ENCODE data around the gene ALPK1.
"Not testable (repeated sequence)": the region's sequence is repeated elsewhere in the genome, so short reads cannot be mapped to it uniquely, and the experiment has no call there.

The ALPK1 gene

GRCh38 chr4:112381996-112382692, 85.0 kb downstream of the ALPK1 start:
- DNase-seq: no peak

- DNase-seq: no peak
Measured at GRCh38 chr4:112386071-112386470, 88.9 kb downstream of the ALPK1 start.

- no peak for DNase-seq
Measured at GRCh38 chr4:112402098-112402497, 104.9 kb downstream of the ALPK1 start.

- no peak for DNase-seq
Measured at GRCh38 chr4:112403101-112403945, 106.2 kb downstream of the ALPK1 start.

- DNase-seq: no peak
Measured at GRCh38 chr4:112410364-112410763, 113.2 kb downstream of the ALPK1 start.

GRCh38 chr4:112410804-112411203, 113.6 kb downstream of the ALPK1 start:
- DNase-seq: no peak

GRCh38 chr4:112411781-112412550, 114.8 kb downstream of the ALPK1 start:
- no peak for DNase-seq

- DNase-seq: no peak
Measured at GRCh38 chr4:112416464-112416863, 119.3 kb downstream of the ALPK1 start.

- peak in 1 of 2 experiments; percentile 11 for DNase-seq
Measured at GRCh38 chr4:112418092-112418491, 120.9 kb downstream of the ALPK1 start.

- no peak for DNase-seq
Measured at GRCh38 chr4:112421911-112422310, 124.7 kb downstream of the ALPK1 start.

- DNase-seq: no peak
Measured at GRCh38 chr4:112422644-112423043, 125.5 kb downstream of the ALPK1 start.

- DNase-seq: no peak
Measured at GRCh38 chr4:112423591-112423990, 126.4 kb downstream of the ALPK1 start.

GRCh38 chr4:112425823-112426222, 128.7 kb downstream of the ALPK1 start:
- no peak for DNase-seq

- DNase-seq: no peak
Measured at GRCh38 chr4:112426416-112426815, 129.2 kb downstream of the ALPK1 start.

GRCh38 chr4:112431158-112431557, 134.0 kb downstream of the ALPK1 start:
- DNase-seq: no peak

- DNase-seq: no peak
Measured at GRCh38 chr4:112436987-112437386, 139.8 kb downstream of the ALPK1 start.

GRCh38 chr4:112442226-112442625, 145.1 kb downstream of the ALPK1 start:
- DNase-seq: not testable (repeated sequence)

GRCh38 chr4:112448306-112449132, 151.3 kb downstream of the ALPK1 start:
- DNase-seq: peak; percentile 85 to 93

- DNase-seq: peak; percentile 8 to 32
Measured at GRCh38 chr4:112449708-112450107, 152.5 kb downstream of the ALPK1 start.

GRCh38 chr4:112451104-112451503, 153.9 kb downstream of the ALPK1 start:
- no peak for DNase-seq

GRCh38 chr4:112451831-112452230, 154.7 kb downstream of the ALPK1 start:
- DNase-seq: peak in 1 of 2 experiments; percentile 4

- DNase-seq: no peak
Measured at GRCh38 chr4:112453321-112453720, 156.2 kb downstream of the ALPK1 start.
